Measurements from ENCODE around the gene ANGPTL3.

Gene ANGPTL3

GRCh38 chr1:62637392-62638105 is 40.2 kb downstream of the ANGPTL3 start:
- no peak for DNase-seq

DNA sequence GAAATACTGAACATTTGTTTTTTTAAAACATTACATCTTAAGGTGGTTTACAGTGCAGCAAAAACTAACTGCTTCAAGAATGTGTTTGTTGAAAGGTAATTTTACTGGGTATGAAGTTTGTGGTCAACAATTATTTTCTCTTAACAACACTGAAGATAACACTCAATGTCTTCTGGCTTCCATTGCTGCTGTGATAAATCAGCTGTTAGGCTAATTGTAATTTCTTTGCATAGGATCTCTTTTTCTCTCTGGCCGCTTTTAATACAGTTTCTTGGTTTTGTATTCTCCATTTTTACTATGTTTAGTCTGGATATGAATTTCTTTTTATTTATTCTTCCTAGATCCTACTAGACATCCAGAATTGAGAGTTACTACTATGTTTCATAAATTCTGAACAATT is 46.0 kb downstream of the ANGPTL3 start:
- DNase-seq: no peak

DNA sequence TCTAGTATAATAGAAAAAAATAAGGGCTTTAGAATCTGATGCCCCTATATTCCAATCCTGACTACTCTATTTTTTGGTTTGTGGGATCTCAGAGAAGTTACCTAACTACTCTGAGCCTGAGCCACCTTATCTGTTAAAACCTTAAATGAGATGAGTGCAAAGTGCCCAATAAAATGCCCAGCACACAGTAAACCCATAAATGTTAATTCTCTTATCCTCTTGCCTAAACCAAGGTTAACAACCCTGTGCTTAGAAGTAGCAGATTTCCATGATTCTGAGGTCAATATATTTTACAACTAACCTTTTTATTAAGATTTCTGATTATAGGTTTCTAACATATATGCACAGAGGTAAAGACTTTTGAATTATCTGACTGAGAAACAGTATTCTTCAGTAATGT is 55.1 kb downstream of the ANGPTL3 start:
- DNase-seq: no peak

GRCh38 chr1:62654744-62655143 is 57.4 kb downstream of the ANGPTL3 start:
- DNase-seq: no peak
